IPS DF 4.7 (cell line): ENCODE results near the gene TNFSF4.
"Not testable (repeated sequence)": the region's sequence is repeated elsewhere in the genome, so short reads cannot be mapped to it uniquely, and the experiment has no call there.

Experiments used
- DNase-seq: peaks from one replicate; pipeline ENCODE4 v3.0.0-alpha.2; 2013; ENCODE audit warnings: low spot score; ENCODE audit errors: extremely low read depth

Gene TNFSF4

DNA sequence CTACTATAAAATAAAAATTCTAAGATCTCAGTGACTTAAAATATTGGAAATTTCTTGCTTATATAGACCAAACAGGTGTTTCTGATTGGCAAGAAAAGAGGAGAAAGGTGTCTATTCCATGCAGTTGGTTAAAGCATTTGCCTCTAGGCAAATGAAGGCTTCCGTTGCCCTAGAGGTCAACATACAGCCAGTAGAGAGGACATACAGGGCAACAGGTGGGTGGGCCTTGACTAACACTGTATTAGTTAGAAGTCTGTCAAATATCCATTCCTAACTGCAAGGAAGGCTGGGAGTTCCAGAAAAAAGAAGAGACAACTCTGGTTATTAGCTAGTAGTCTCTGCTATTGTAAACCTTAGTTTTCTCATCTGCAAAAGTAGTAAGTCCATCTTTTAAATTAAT is 43.0 kb downstream of the TNFSF4 start:
- no peak for DNase-seq

DNA sequence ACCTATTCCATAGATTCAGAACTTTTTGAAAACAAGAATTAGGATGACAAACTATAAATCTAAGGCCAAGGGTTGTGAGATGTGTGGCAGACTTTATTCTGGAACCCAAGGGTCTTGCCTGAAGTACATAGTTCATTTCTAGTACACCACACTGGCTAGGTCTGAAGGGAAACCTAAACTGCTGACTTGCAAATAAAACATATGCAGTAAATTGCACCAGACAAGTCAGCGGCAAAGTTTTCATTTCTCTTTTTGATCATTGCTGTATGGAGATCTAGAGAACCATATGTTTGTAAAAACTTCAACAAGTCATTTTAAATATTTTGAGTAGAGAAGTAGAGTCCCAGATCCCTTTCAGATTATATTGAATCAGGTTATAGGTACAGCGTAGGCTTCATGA is 43.9 kb downstream of the TNFSF4 start:
- no peak for DNase-seq

DNA sequence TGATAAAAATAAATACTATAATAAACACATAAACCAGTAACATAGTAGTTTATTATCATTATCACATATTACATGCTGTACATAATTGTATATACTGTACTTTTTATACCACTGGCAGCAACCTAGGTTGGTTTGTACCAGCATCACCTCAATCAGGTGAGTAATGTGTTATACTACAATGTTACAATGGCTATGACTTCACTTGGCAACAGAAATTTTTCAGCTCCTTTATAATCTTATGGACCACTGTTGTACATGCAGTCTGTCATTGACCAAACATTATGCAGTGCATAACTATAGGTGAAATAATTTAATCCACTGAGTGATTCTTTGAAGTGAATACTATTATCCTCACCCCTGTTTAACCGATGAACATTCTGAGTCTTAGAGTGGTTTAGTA is 44.5 kb downstream of the TNFSF4 start:
- no peak for DNase-seq

DNA sequence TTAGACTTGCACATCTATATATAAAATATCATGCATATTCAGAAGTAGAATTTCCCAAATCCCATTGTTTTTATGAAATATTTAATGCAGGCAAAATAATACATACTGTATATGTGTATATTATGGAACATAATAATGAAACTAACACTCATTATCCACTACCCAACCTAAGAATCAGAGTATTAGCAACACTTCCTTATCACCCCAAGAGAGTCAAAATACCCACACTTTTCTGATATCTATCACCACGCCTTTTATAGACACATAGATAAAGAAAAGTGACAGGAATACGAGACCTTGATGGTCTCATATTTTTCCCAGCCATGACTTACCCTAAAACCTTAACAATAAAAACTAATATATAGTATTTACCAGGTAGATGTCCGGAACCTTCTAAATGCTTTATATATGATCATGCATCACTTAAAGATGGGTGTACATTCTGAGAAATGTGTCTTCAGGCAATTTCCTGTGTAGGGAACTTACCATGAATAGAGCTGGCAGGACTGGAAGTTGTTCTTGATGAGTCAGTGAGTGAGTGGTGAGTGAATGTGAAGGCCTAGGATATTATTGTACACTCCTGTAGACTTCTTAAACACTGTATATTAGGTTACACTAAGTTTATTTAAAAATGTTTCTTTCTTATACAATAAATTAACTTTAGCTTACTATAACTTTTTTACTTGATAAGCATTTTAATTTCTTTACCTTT is 45.5 kb downstream of the TNFSF4 start:
- no peak for DNase-seq

DNA sequence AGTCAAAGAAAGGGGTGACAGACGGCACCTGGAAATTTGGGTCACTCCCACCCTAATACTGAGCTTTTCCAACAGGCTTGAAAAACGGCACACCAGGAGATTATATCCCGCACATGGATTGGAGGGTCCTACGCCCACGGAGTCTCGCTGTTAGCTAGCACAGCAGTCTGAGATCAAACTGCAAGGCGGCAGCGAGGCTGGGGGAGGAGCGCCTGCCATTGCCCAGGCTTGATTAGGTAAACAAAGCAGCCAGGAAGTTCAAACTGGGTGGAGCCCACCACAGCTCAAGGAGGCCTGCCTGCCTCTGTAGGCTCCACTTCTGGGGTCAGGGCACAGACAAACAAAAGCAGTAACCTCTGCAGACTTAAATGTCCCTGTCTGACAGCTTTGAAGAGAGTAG is 53.2 kb downstream of the TNFSF4 start:
- DNase-seq, result not testable (repeated sequence)

DNA sequence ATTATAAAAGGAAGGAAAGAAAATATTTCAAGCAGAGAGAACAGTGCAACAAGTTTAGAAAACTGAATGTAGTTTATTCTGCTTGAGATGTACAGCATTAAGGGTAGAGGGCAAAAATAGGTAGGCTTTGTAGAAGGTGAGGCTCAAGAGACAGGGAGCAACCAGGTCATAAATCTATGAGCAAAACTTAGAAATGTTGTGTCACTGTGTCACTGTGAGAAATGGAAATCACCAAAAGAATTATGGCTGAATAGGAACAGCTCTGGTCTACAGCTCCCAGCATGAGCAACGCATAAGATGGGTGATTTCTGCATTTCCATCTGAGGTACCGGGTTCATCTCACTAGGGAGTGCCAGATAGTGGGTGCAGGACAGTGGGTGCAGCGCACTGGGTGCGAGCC is 53.6 kb downstream of the TNFSF4 start:
- DNase-seq, result no peak

DNA sequence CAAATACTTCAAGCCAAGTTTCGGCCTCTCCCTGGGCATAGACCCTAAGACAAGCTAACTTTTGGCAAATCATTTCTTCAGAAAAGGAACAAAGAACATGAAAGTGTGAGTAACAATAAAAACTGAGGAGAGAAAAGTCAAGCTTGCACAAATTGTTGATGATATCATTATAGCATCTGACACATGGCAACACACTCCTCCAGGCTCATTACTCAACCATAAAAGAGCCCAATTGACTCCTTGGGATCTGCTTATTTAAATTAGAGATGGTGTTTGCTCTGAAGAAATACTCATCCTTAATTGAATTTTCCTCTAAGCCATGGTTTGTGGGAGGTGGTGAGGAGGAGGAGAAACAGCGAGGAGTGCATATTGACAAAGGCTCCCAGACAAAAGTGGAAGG is 54.5 kb downstream of the TNFSF4 start:
- DNase-seq, result no peak

DNA sequence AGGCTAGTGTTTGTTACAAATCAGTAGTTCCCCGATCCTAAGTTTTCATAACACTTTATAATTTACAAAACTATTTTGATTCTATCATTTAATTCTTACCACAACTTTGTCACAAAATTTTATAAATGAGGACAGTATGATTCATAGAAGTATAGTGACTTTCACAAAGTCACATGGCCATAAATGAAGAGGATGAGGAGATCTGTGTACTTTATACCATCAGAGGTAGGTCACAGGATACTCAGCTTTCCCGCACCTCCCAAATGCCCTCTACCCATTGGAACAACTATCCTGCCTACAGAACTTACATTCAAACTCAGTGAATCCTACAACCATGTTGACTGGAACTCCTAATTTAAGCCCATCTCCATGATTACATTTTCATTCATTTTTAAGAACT is 56.3 kb downstream of the TNFSF4 start:
- DNase-seq, result no peak

DNA sequence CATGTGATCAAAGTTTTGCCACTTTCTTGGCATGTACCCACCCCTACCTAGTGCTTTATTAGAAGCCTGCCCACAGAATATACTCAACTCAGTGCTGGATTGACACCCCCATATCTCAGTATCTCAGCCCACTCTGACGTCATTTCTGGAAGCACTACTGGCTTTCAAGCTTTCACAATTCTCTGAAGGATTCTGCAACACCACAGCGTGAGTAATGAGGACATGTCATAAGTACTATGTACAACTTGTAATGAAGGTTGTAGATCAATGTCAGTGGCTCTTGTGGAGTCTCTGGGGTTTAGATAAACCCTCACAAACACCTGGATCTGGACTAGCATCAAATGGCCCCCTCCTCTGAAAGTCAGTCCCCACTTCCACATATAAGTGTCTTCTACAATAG is 57.2 kb downstream of the TNFSF4 start:
- no peak for DNase-seq

DNA sequence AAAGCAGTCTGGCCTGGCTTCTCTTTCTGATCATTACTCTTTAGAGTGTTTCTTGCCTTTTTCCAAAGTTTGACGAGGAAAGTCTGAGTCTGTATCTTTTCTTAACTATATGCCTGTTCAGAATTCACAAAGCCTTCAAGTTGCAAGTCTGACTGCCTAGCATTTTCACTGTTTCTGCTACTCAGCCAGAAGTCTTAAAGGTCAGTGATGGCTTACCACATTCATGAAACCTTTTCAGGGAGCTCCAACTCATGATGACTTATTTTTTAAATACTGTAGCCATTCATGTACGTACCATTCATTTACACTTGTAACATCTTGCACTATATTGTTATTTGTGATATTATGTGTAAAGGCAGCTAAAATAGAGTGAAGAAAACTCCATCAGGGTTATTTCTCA is 58.2 kb downstream of the TNFSF4 start:
- no peak for DNase-seq

DNA sequence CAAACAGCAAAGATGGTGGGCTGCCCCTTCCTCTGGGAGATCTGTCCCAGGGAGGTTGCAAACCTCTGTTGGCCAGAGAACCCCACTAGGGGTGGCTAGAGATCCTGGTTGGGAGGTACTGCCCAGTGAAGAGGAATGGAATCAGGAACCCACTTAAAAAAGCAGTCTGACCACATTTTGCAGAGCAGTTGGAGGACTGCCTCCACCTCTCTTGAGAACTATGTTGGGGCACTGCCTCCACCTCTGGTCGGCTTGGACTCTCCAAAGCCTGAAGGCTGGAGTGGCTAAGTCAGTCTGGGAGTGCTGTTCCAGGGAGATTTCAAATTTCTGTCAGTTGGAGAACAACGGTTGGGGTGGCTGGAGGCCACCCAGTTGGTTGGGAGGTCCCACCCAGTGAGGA is 58.6 kb downstream of the TNFSF4 start:
- DNase-seq, result no peak

DNA sequence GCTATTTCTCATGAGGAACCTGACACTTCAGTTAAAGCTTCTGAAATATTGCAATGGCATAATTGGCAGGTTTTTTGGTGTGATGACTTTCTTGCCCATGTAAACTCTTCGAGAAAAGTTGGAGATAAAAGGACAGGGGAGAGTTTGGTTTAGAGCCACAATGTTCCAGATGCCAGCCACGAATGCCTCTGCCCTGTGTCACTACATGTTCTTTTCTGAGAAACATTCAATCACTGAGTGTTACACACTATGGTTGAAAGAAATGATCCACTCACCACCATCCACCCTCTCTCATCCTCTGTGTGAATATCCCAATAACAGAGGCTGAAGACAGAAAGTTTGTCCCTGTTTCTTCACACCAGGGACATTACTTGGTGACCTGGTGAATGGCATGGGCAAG is 66.4 kb downstream of the TNFSF4 start:
- DNase-seq, result no peak

DNA sequence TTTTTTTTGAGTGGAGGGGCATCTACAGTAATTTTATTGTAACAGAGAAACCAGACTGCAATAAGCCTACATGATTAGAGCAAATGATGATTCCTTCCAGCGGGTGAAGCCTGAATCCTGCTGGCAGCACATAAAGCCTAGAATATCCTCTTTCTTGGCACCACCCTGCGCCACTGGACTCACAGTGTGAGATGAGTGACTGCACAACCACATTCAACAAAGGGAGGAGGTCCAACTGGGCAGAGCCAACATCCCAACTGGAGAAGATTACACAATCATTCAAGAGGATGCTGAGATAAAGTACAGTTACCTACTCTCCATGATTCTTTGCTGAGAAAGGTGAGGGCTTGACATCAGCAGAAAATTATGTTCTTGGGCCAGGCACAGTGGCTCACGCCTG is 67.4 kb downstream of the TNFSF4 start:
- no peak for DNase-seq

DNA sequence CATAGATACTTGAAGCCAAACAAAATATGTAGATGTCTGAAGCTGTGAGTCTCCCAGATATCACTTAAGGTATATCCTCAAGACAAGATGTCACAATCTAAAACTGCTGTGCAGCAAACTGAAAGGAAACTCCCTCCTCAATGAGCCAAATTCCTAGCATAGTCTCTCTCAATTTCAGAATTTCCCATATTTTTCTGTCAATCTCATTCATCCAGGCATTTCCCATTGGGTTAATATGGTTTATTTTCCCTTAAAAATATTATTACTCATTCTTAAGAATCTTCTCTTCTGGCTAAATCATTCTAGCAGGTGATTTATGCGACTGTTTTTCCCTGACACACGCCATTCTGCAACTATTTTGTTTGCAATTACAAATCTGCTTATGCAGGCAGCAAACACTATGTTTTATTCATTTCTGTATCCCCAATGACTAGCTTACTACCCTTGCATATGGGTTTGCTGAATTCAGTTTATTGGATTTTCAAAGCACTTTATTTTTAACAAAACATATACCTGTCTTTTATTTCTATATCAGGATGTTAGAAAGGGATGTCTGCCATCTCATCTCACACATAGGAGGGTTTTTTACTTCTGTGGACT is 69.9 kb downstream of the TNFSF4 start:
- no peak for DNase-seq

DNA sequence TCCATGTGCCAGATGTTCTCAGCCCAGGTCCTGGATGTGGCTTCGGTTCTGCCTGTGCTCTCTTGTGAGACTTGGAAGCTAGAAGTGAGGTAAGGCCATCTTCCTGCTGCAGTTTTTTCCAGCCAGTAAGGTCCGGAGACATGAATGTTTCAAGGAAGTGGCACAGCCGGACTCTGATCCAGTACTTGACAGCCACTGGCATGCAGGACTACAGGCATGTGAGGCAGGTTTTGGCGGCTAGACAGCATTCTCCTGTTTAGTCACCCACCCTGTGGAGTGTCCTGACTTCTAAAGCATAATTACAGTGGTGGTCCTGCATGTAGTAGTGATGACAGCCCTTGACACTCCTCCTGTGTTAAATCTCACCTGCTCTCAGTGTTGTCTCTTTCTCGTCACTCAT is 72.3 kb downstream of the TNFSF4 start:
- no peak for DNase-seq

DNA sequence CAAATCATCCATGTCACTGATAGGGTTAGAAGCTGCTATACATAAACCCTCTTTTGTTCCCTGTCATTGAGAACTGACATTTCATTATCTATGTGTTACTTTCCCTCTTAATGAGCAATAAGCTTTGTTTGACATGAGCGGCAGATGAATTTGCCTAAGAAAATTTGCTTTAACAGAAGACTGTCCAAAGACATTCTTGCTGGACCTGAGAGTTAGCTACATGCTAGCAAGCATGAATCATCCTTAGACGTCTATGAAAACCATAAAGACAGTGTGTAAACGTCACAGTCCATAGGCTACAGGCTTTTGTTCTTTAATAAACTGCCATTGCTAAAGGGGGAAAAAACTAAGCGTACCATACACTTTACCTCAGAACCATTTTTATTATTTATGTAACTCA is 73.1 kb downstream of the TNFSF4 start:
- no peak for DNase-seq
